Activated B cell treated with CpG ODN at 0.5 μM for 24 hours (primary cell): ENCODE measurements around the gene PJVK. TPM values are rescaled to one million over a fixed set of nuclear protein-coding genes. Genes with fewer than 3 reads are reported as not detected.
A peak's percentile ranks its signal among the peaks of the same experiment; 100 is the strongest.

Experiments
- ATAC-seq: fragments of 200-7000 bp; cut with Tn5 transposase; one replicate; pipeline ENCODE4 v1.10.0; 2021; ENCODE audit warnings: low read depth, mild to moderate bottlenecking, moderate library complexity
- CTCF ChIA-PET: fragments of 350-600 bp; sonication (Branson Sonifier 250); formaldehyde crosslinking; loops from one replicate; lab custom pipeline; 2021; ENCODE audit warnings: antibody characterized with exemption; lab: Charles Lee
- POLR2A ChIA-PET: fragments of 350-600 bp; sonication (Branson Sonifier 250); formaldehyde crosslinking; loops from one replicate; lab custom pipeline; 2021; ENCODE audit warnings: antibody characterized with exemption; lab: Charles Lee
- DNase-seq: peaks from one replicate; pipeline ENCODE4 v3.0.0; 2022
- H3K27ac Mint-ChIP-seq: one replicate; pipeline ENCODE4 v1.8.0; 2020; ENCODE audit warnings: mixed read lengths
- H3K27me3 Mint-ChIP-seq: one replicate; pipeline ENCODE4 v1.8.0; 2021; ENCODE audit warnings: mixed read lengths
- H3K36me3 Mint-ChIP-seq: one replicate; pipeline ENCODE4 v1.8.0; 2021; ENCODE audit warnings: low read depth, mixed read lengths
- H3K4me1 Mint-ChIP-seq: one replicate; pipeline ENCODE4 v1.8.0; 2021; ENCODE audit warnings: mixed read lengths
- H3K4me3 Mint-ChIP-seq: one replicate; pipeline ENCODE4 v1.8.0; 2020; ENCODE audit warnings: mild to moderate bottlenecking, mixed read lengths
- H3K9me3 Mint-ChIP-seq: one replicate; pipeline ENCODE4 v1.8.0; 2020; ENCODE audit warnings: mixed read lengths
- intact Hi-C: fragments of 100-400 bp; cut with micrococcal nuclease; formaldehyde crosslinking; loops from one replicate; pipeline ENCODE4 v1.15.1; 2024
- total RNA-seq: library from RNA; stranded (reverse); gene quantifications from 2 replicates; pipeline ENCODE4 v1.2.3, GENCODE V29; 2022
- TF ChIP-seq, protein P1 (sequence below): fragments of 200-600 bp; IDR thresholded peaks from one replicate; pipeline ENCODE4 v1.8.0; 2022; ENCODE audit warnings: antibody characterized with exemption, mild to moderate bottlenecking

PJVK gene
- total RNA-seq, 1 donor from 2014 or later: 3.1 TPM

DNA sequence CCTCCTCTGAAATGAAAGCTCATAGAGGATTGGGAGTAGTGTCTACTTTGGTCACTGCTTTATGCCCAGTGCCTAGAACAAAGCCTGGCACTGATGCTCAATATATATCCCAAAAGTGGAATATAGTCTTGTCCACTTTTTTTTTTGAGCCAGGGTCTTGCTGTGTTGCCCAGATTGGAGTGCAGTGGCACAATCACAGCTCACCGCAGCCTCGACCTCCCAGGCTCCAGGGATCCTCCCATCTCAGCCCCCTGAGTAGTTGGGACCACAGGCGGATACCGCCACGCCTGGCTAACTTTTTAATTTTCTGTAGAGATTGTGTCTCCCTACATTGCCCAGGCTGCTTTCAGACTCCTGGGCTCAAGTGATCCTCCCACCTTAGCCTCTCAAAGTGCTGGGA, 23.4 kb downstream of the PJVK start:
- Mint-ChIP-seq H3K9me3 (no peaks in the 10 kb centered on the region), H3K27me3 (no peaks in the 10 kb centered on the region), H3K4me3 (no peak overlapping the region), H3K4me1 (peaks cover 16% of the 10 kb centered on the region), H3K36me3 (peaks cover 7% of the 10 kb centered on the region), H3K27ac (no peak overlapping the region)
- TF ChIP-seq, protein P1, sequence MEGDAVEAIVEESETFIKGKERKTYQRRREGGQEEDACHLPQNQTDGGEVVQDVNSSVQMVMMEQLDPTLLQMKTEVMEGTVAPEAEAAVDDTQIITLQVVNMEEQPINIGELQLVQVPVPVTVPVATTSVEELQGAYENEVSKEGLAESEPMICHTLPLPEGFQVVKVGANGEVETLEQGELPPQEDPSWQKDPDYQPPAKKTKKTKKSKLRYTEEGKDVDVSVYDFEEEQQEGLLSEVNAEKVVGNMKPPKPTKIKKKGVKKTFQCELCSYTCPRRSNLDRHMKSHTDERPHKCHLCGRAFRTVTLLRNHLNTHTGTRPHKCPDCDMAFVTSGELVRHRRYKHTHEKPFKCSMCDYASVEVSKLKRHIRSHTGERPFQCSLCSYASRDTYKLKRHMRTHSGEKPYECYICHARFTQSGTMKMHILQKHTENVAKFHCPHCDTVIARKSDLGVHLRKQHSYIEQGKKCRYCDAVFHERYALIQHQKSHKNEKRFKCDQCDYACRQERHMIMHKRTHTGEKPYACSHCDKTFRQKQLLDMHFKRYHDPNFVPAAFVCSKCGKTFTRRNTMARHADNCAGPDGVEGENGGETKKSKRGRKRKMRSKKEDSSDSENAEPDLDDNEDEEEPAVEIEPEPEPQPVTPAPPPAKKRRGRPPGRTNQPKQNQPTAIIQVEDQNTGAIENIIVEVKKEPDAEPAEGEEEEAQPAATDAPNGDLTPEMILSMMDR: no peak
- intact Hi-C loops: no loop called here
- ATAC-seq (no peak), DNase-seq (no peak)
- CTCF ChIA-PET: no interaction called here
- POLR2A ChIA-PET: no interaction called here

DNA sequence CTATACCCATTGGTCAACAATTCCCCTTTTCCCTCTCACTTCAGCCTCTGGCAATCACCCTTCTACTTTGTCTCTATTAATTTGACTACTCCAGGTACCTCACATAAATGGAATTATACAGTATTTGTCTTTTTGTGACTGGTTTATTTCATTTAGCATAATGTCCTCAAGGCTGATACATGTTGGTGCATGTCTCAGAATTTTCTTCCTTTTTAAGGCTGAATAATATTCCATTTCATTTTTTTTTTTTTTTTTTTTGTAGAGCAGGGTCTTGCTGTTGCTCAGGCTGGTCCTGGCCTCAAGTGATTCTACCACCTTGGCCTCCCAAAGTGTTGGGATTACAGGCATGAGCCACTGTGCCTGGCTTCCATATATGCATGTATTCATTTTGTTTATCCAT, 25.3 kb downstream of the PJVK start:
- ATAC-seq: no peak
- ChIA-PET POLR2A (no interaction called here), CTCF (no interaction called here)
- DNase-seq: no peak
- H3K4me1 Mint-ChIP-seq: peaks cover 24% of the 10 kb centered on the region
- intact Hi-C loops: loop anchor here (5.0 kb wide), 1 partner anchor 121 kb away; no protein-coding TSS in a partner anchor
- TF ChIP-seq, protein P1: no peak
- no peak overlapping the region for H3K4me3 Mint-ChIP-seq
- no peaks in the 10 kb centered on the region for H3K9me3 Mint-ChIP-seq
- no peaks in the 10 kb centered on the region for H3K27me3 Mint-ChIP-seq
- H3K36me3 Mint-ChIP-seq: peaks cover 9% of the 10 kb centered on the region
- no peak overlapping the region for H3K27ac Mint-ChIP-seq

DNA sequence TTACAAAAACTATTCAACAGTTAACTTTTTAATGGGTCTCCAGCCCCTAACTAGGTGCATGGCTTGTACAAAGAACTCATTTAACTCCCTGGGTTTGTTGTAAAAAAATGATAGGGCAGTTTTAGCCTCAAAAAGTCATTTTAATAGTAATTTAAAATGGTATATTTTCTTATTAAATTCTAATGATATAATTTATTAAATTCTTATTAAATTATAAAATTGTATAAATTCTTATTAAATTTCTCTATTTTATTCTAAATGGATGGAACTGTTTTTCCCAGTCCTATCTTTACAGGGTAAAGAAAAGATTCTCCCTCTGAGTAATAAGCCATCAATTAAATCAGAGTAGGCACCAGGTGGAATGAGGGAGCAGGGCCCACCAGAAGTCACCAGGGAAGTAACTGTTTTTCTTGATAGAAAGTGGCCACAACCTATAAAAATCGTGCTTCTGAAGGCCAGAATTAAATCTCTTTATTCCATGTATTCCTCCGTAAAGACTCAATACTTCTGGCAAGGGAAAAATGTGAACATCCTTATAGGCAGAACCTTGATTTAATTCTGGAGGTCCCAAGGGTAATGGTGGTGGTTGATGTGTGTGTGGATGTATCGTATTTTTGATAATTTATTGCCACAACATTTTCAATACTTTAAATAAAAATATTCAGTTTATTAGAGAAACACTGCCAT, 26.4 kb downstream of the PJVK start:
- Mint-ChIP-seq H3K27ac (peak overlapping the region; percentile 97), H3K4me1 (peaks cover 35% of the 10 kb centered on the region), H3K27me3 (no peaks in the 10 kb centered on the region), H3K4me3 (peak overlapping the region; percentile 94), H3K36me3 (peaks cover 9% of the 10 kb centered on the region), H3K9me3 (no peaks in the 10 kb centered on the region)
- TF ChIP-seq, protein P1: no peak
- no peak for ATAC-seq
- CTCF ChIA-PET: no interaction called here
- intact Hi-C loops: loop anchor here (1.0 to 5.0 kb wide), 5 partner anchors 26 to 1213 kb away; partner anchors contain the start of genes NFE2L2, PJVK and PRKRA
- POLR2A ChIA-PET: interaction anchor here (1.0 kb wide), 1 partner anchor 26 kb away, joined by 4 read pairs; the partner anchor contains the start of genes PJVK and PRKRA
- no peak for DNase-seq

- intact Hi-C loops: loop anchor here (1.0 to 5.0 kb wide), 5 partner anchors 27 to 1213 kb away; partner anchors contain the start of genes NFE2L2, PJVK and PRKRA
- no peak for ATAC-seq
- Mint-ChIP-seq H3K9me3 (no peaks in the 10 kb centered on the region), H3K4me3 (peak overlapping the region; percentile 94), H3K4me1 (peaks cover 39% of the 10 kb centered on the region), H3K27me3 (no peaks in the 10 kb centered on the region), H3K27ac (peak overlapping the region; percentile 97), H3K36me3 (peaks cover 9% of the 10 kb centered on the region)
- POLR2A ChIA-PET: interaction anchor here (1.0 kb wide), 1 partner anchor 27 kb away, joined by 4 read pairs; the partner anchor contains the start of genes PJVK and PRKRA
- TF ChIP-seq, protein P1: no peak
- CTCF ChIA-PET: no interaction called here
- no peak for DNase-seq
Measured at GRCh38 chr2:178478130-178478438, 26.9 kb downstream of the PJVK start.

GRCh38 chr2:178478439-178479274, 27.5 kb downstream of the PJVK start, which contains the start of gene FKBP7:
Gene FKBP7 (minus strand): TSS chr2:178478600. CDS start chr2:178478499, 101 bp downstream.
- H3K27me3 Mint-ChIP-seq: no peaks in the 10 kb centered on the region
- H3K4me1 Mint-ChIP-seq: peaks cover 43% of the 10 kb centered on the region
- intact Hi-C loops: loop anchor here (1.0 to 5.0 kb wide), 5 partner anchors 27 to 1214 kb away; partner anchors contain the start of genes NFE2L2, PJVK and PRKRA
- H3K36me3 Mint-ChIP-seq: peaks cover 9% of the 10 kb centered on the region
- peak; percentile 69 for DNase-seq
- peak within 1 kb of the TSS; percentile 97 for H3K27ac Mint-ChIP-seq
- POLR2A ChIA-PET: interaction anchor here (1.0 kb wide), 1 partner anchor 28 kb away, joined by 4 read pairs; the partner anchor contains the start of genes PJVK and PRKRA
- CTCF ChIA-PET: no interaction called here
- peak within 1 kb of the TSS; percentile 94 for H3K4me3 Mint-ChIP-seq
- H3K9me3 Mint-ChIP-seq: no peaks in the 10 kb centered on the region
- ATAC-seq: peak; percentile 70
- TF ChIP-seq, protein P1: no peak
